Liver (tissue), 3 donors: ENCODE measurements around the gene TTLL13.

Experiments
- EGR1 ChIP-seq, 2 donors: IDR thresholded peaks; 2 replicates each; pipeline ENCODE4 v1.6.1; 2016 to 2018; ENCODE audit warnings: antibody characterized with exemption in 2 of 2, low read depth in 2 of 2
- FOXA1 ChIP-seq: IDR thresholded peaks from 2 replicates; pipeline ENCODE4 v1.6.1; 2016; ENCODE audit warnings: antibody characterized with exemption
- HNF4A ChIP-seq, 2 donors: conservative IDR thresholded peaks; 2 replicates each; pipeline ENCODE4 v1.6.1; 2016; ENCODE audit warnings: antibody characterized with exemption in 2 of 2, mild to moderate bottlenecking in 2 of 2
- HNF4G ChIP-seq: IDR thresholded peaks from 2 replicates; pipeline ENCODE4 v1.6.1; 2016; ENCODE audit warnings: antibody characterized with exemption
- JUND ChIP-seq, 2 donors: IDR thresholded peaks; 2 replicates each; pipeline ENCODE4 v1.6.1; 2016; ENCODE audit warnings: antibody characterized with exemption in 2 of 2
- NR2F2 ChIP-seq: IDR thresholded peaks from 2 replicates; pipeline ENCODE4 v1.6.1; 2016; ENCODE audit warnings: antibody characterized with exemption
- RAD21 ChIP-seq, 2 donors: IDR thresholded peaks; 2 replicates each; pipeline ENCODE4 v1.6.1; 2016; ENCODE audit warnings: antibody characterized with exemption in 2 of 2, mild to moderate bottlenecking in 2 of 2
- SP1 ChIP-seq: IDR thresholded peaks from 2 replicates; pipeline ENCODE4 v1.6.1; 2018; ENCODE audit warnings: antibody characterized with exemption, mild to moderate bottlenecking
- TAF1 ChIP-seq: conservative IDR thresholded peaks from 2 replicates; pipeline ENCODE4 v1.6.1; 2016; ENCODE audit warnings: antibody characterized with exemption, mild to moderate bottlenecking
- YY1 ChIP-seq: IDR thresholded peaks from 2 replicates; pipeline ENCODE4 v1.6.1; 2016; ENCODE audit warnings: antibody characterized with exemption, mild to moderate bottlenecking
- TF ChIP-seq, protein P1 (sequence below): fragments of 150-350 bp; IDR thresholded peaks from 2 replicates; pipeline ENCODE4 v1.5.1; 2017; ENCODE audit warnings: improper control_type of control experiment, low read depth, low read length; ENCODE audit not compliant: missing input control
- TF ChIP-seq, protein P2 (sequence below): IDR thresholded peaks from 2 replicates; pipeline ENCODE4 v1.6.1; 2016; ENCODE audit warnings: antibody characterized with exemption, mild to moderate bottlenecking
- TF ChIP-seq, protein P3 (sequence below): IDR thresholded peaks from 2 replicates; pipeline ENCODE4 v1.6.1; 2016; ENCODE audit warnings: antibody characterized with exemption
- TF ChIP-seq, protein P4 (sequence below): IDR thresholded peaks from 2 replicates; pipeline ENCODE4 v1.6.1; 2016; ENCODE audit warnings: antibody characterized with exemption
- donor health status: healthy.
- donor health status: healthy.

DNA sequence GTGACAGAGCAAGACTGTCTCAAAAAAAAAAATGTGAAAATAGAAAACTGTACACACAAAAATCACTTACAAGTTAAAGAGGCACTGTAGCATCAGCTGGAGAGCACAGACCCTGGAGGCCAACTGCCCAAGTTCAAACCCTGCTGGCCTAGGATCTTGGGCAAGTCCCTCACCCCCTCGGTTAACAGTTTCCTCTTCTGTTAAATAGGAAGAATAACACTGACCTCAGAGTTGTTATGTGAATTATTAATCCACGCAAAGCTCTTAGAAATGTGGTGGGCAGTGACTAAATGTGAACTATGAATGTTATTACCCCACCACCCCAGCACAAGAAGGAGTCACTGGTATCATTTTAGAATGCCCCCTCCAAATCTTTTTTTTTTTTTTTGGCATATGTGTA is 26.8 kb upstream of the TTLL13 start:
- TF ChIP-seq, protein P1, sequence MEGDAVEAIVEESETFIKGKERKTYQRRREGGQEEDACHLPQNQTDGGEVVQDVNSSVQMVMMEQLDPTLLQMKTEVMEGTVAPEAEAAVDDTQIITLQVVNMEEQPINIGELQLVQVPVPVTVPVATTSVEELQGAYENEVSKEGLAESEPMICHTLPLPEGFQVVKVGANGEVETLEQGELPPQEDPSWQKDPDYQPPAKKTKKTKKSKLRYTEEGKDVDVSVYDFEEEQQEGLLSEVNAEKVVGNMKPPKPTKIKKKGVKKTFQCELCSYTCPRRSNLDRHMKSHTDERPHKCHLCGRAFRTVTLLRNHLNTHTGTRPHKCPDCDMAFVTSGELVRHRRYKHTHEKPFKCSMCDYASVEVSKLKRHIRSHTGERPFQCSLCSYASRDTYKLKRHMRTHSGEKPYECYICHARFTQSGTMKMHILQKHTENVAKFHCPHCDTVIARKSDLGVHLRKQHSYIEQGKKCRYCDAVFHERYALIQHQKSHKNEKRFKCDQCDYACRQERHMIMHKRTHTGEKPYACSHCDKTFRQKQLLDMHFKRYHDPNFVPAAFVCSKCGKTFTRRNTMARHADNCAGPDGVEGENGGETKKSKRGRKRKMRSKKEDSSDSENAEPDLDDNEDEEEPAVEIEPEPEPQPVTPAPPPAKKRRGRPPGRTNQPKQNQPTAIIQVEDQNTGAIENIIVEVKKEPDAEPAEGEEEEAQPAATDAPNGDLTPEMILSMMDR: no peak
- TF ChIP-seq FOXA1: no peak
- no peak for TF ChIP-seq TAF1
- TF ChIP-seq, protein P2, sequence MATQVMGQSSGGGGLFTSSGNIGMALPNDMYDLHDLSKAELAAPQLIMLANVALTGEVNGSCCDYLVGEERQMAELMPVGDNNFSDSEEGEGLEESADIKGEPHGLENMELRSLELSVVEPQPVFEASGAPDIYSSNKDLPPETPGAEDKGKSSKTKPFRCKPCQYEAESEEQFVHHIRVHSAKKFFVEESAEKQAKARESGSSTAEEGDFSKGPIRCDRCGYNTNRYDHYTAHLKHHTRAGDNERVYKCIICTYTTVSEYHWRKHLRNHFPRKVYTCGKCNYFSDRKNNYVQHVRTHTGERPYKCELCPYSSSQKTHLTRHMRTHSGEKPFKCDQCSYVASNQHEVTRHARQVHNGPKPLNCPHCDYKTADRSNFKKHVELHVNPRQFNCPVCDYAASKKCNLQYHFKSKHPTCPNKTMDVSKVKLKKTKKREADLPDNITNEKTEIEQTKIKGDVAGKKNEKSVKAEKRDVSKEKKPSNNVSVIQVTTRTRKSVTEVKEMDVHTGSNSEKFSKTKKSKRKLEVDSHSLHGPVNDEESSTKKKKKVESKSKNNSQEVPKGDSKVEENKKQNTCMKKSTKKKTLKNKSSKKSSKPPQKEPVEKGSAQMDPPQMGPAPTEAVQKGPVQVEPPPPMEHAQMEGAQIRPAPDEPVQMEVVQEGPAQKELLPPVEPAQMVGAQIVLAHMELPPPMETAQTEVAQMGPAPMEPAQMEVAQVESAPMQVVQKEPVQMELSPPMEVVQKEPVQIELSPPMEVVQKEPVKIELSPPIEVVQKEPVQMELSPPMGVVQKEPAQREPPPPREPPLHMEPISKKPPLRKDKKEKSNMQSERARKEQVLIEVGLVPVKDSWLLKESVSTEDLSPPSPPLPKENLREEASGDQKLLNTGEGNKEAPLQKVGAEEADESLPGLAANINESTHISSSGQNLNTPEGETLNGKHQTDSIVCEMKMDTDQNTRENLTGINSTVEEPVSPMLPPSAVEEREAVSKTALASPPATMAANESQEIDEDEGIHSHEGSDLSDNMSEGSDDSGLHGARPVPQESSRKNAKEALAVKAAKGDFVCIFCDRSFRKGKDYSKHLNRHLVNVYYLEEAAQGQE: no peak
- no peak for TF ChIP-seq YY1
- TF ChIP-seq NR2F2: no peak
- TF ChIP-seq EGR1 (IDR thresholded peaks at IDR 0.05; ENCODE audit: low read depth in 2 of 2): no peak
- no peak for TF ChIP-seq SP1
- no peak for TF ChIP-seq HNF4A (conservative IDR thresholded peaks at IDR 0.05)
- no peak for TF ChIP-seq RAD21 (IDR thresholded peaks at IDR 0.05)
- no peak for TF ChIP-seq JUND (IDR thresholded peaks at IDR 0.05)
- TF ChIP-seq, protein P3, sequence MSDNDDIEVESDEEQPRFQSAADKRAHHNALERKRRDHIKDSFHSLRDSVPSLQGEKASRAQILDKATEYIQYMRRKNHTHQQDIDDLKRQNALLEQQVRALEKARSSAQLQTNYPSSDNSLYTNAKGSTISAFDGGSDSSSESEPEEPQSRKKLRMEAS: no peak
- TF ChIP-seq HNF4G: no peak
- TF ChIP-seq, protein P4, sequence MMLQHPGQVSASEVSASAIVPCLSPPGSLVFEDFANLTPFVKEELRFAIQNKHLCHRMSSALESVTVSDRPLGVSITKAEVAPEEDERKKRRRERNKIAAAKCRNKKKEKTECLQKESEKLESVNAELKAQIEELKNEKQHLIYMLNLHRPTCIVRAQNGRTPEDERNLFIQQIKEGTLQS: no peak
